GM12873 (cell line): ENCODE results near the gene LARP1.

Source experiments
- TF ChIP-seq, protein P1 (sequence below): IDR thresholded peaks from 2 replicates; pipeline ENCODE4 v1.5.1; 2012; ENCODE audit warnings: low read depth, mild to moderate bottlenecking, moderate library complexity, low read length, control low read depth; ENCODE audit not compliant: insufficient read depth; ENCODE audit errors: missing control alignments

Gene LARP1

GRCh38 chr5:154865466-154866184, 110.4 kb downstream of the LARP1 start:
- TF ChIP-seq, protein P1, sequence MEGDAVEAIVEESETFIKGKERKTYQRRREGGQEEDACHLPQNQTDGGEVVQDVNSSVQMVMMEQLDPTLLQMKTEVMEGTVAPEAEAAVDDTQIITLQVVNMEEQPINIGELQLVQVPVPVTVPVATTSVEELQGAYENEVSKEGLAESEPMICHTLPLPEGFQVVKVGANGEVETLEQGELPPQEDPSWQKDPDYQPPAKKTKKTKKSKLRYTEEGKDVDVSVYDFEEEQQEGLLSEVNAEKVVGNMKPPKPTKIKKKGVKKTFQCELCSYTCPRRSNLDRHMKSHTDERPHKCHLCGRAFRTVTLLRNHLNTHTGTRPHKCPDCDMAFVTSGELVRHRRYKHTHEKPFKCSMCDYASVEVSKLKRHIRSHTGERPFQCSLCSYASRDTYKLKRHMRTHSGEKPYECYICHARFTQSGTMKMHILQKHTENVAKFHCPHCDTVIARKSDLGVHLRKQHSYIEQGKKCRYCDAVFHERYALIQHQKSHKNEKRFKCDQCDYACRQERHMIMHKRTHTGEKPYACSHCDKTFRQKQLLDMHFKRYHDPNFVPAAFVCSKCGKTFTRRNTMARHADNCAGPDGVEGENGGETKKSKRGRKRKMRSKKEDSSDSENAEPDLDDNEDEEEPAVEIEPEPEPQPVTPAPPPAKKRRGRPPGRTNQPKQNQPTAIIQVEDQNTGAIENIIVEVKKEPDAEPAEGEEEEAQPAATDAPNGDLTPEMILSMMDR = no peak

DNA sequence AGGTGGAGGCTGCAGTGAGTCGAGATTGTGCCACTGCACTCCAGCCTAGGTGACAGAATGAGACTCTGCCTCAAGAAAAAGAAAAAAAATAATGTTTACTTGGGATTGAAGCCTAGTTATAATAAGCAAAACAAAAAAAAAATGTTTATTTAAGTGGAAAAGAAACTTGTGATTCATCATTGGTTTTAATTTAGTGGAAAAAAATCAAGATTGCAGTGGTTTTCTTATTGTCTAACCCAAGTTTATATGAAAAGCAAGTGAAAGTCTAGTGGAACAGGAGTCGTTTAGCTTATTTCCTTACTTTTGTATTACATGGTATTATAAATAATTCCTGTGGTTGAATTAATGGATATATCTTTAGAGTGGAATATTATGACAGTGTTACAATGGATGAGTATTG, 111.7 kb downstream of the LARP1 start:
- TF ChIP-seq, protein P1 = no peak
